Anterior cingulate cortex (tissue), 58 donors: Measurements from ENCODE around the gene LINGO3.

Source experiments
- DNase-seq, 58 donors: peaks; one replicate each; lab custom pipeline; 2025; lab: John Stamatoyannopoulos, UW

The LINGO3 gene

GRCh38 chr19:2270423-2271233, 37.3 kb downstream of the LINGO3 start:
- peak in 54 of 58 donors; percentile 12 to 82 (median 59) for DNase-seq

GRCh38 chr19:2270157-2270422, 37.9 kb downstream of the LINGO3 start:
- DNase-seq, result peak in 2 of 58 donors; percentile 37 to 40

GRCh38 chr19:2269244-2270156, 38.5 kb downstream of the LINGO3 start:
- DNase-seq, result peak; percentile 73 to 99 (median 96)

- DNase-seq, result no peak
Observed at GRCh38 chr19:2268861-2269243, 39.1 kb downstream of the LINGO3 start.

GRCh38 chr19:2268480-2268830, 39.5 kb downstream of the LINGO3 start:
- no peak for DNase-seq

GRCh38 chr19:2266183-2266993, 41.6 kb downstream of the LINGO3 start:
- peak in 54 of 58 donors; percentile 17 to 81 (median 55) for DNase-seq

GRCh38 chr19:2261438-2262172, 46.3 kb downstream of the LINGO3 start:
- no peak for DNase-seq

GRCh38 chr19:2260341-2260805, 47.6 kb downstream of the LINGO3 start:
- no peak for DNase-seq

GRCh38 chr19:2259336-2259735, 48.6 kb downstream of the LINGO3 start:
- no peak for DNase-seq
